Measurements from ENCODE around the gene UST.

DNA sequence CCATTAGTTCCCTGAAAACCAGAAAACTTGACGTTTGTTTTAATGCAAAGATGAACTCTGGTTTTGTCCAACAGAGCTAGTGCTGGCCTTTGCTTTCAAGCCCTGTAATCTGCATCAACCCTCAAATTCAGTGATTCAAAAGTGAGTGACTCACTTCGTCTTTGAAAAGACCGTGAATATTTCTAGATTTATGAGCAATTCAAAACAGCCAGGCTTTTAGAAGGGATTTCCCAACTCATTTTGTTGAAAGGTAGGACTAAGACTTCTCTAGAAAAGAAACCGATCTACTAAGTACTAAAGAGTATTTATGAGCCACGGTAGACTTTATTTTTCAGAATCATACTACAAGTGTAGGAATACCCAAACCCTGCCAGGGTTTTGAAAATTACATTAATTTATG, 121.5 kb downstream of the UST start:
- TF ChIP-seq, protein P1, sequence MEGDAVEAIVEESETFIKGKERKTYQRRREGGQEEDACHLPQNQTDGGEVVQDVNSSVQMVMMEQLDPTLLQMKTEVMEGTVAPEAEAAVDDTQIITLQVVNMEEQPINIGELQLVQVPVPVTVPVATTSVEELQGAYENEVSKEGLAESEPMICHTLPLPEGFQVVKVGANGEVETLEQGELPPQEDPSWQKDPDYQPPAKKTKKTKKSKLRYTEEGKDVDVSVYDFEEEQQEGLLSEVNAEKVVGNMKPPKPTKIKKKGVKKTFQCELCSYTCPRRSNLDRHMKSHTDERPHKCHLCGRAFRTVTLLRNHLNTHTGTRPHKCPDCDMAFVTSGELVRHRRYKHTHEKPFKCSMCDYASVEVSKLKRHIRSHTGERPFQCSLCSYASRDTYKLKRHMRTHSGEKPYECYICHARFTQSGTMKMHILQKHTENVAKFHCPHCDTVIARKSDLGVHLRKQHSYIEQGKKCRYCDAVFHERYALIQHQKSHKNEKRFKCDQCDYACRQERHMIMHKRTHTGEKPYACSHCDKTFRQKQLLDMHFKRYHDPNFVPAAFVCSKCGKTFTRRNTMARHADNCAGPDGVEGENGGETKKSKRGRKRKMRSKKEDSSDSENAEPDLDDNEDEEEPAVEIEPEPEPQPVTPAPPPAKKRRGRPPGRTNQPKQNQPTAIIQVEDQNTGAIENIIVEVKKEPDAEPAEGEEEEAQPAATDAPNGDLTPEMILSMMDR (IDR thresholded peaks at IDR 0.05; ENCODE audit: control extremely low read depth in 1 of 3, insufficient read depth in 1 of 3, low read depth in 1 of 3, low read length in 3 of 3): no peak
- TF ChIP-seq EZH2 (IDR thresholded peaks at IDR 0.05; ENCODE audit: low read depth, low read length, severe bottlenecking): no peak
- no peak for TF ChIP-seq POLR2A (IDR thresholded peaks at IDR 0.05; ENCODE audit: control extremely low read depth in 1 of 2, low read depth in 2 of 2, low read length in 2 of 2)
- no peak for TF ChIP-seq JUN (IDR thresholded peaks at IDR 0.05; ENCODE audit: low read depth, low read length)
- no peak for TF ChIP-seq CHD2 (IDR thresholded peaks at IDR 0.05; ENCODE audit: low read length)

Data from H1 (cell line).